GM23338 (cell line): Measurements from ENCODE around the gene TM9SF4. TPM values are rescaled to one million over a fixed set of nuclear protein-coding genes. Genes with fewer than 3 reads are reported as not detected.

Experiments
- ATAC-seq: fragments of 200-7000 bp; cut with Tn5 transposase; 3 replicates; pipeline ENCODE4 v1.9.1; 2020
- DNase-seq: peaks from one replicate; pipeline ENCODE4 v3.0.0-alpha.2; 2015; ENCODE audit warnings: low spot score
- H2AFZ ChIP-seq: fragments of 200-600 bp; sonication (generic); 2 replicates; pipeline ENCODE4 v1.8.0; 2016; ENCODE audit warnings: antibody characterized with exemption, mild to moderate bottlenecking, moderate library complexity
- H3F3A ChIP-seq: fragments of 200-600 bp; sonication (generic); replicated peaks from 2 replicates; pipeline ENCODE4 v1.8.0; 2017; ENCODE audit warnings: antibody characterized with exemption, mixed run types, low read depth
- H3K27ac ChIP-seq: fragments of 200-600 bp; sonication (generic); 2 replicates; pipeline ENCODE4 v1.6.1; 2016; ENCODE audit warnings: low read depth
- H3K27me3 ChIP-seq: fragments of 200-600 bp; sonication (generic); 2 replicates; pipeline ENCODE4 v1.8.0; 2016; ENCODE audit warnings: mild to moderate bottlenecking, mixed run types, moderate library complexity; ENCODE audit not compliant: insufficient read depth
- H3K36me3 ChIP-seq: fragments of 200-600 bp; sonication (generic); 2 replicates; pipeline ENCODE4 v1.8.0; 2016; ENCODE audit warnings: mild to moderate bottlenecking; ENCODE audit not compliant: insufficient read depth
- H3K4me1 ChIP-seq: fragments of 200-600 bp; sonication (generic); 2 replicates; pipeline ENCODE4 v1.8.0; 2016; ENCODE audit warnings: mild to moderate bottlenecking, moderate library complexity; ENCODE audit not compliant: insufficient read depth
- H3K4me2 ChIP-seq: fragments of 200-600 bp; sonication (generic); 2 replicates; pipeline ENCODE4 v1.7.1; 2017; ENCODE audit warnings: mixed run types
- H3K4me3 ChIP-seq: fragments of 200-600 bp; sonication (generic); 2 replicates; pipeline ENCODE4 v1.6.1; 2016; ENCODE audit warnings: mixed run types
- H3K79me2 ChIP-seq: fragments of 200-600 bp; sonication (generic); replicated peaks from 2 replicates; pipeline ENCODE4 v1.8.0; 2017; ENCODE audit warnings: mild to moderate bottlenecking; ENCODE audit not compliant: insufficient read depth
- H3K9me2 ChIP-seq: fragments of 200-600 bp; sonication (generic); 2 replicates; pipeline ENCODE4 v1.8.0; 2017; ENCODE audit not compliant: insufficient read depth
- H4K20me1 ChIP-seq: fragments of 200-600 bp; sonication (generic); replicated peaks from 2 replicates; pipeline ENCODE4 v1.8.0; 2017; ENCODE audit warnings: mild to moderate bottlenecking; ENCODE audit not compliant: insufficient read depth
- H3K27ac Mint-ChIP-seq: 2 replicates; pipeline ENCODE4 v1.8.0; 2020; ENCODE audit warnings: inconsistent platforms, mild to moderate bottlenecking, moderate library complexity, mixed read lengths
- H3K27me3 Mint-ChIP-seq: 3 replicates; pipeline ENCODE4 v1.8.0; 2022; ENCODE audit warnings: low read depth, mild to moderate bottlenecking, moderate library complexity, mixed read lengths, inconsistent platforms; ENCODE audit not compliant: insufficient read depth, poor library complexity
- H3K36me3 Mint-ChIP-seq: 3 replicates; pipeline ENCODE4 v1.8.0; 2021; ENCODE audit warnings: low read depth, mild to moderate bottlenecking, inconsistent platforms, moderate library complexity, mixed read lengths
- H3K4me1 Mint-ChIP-seq: 3 replicates; pipeline ENCODE4 v1.8.0; 2020; ENCODE audit warnings: mild to moderate bottlenecking, inconsistent platforms, mixed read lengths
- H3K4me3 Mint-ChIP-seq: 3 replicates; pipeline ENCODE4 v1.8.0; 2021; ENCODE audit warnings: moderate library complexity, mild to moderate bottlenecking, inconsistent platforms, mixed read lengths
- H3K9me3 Mint-ChIP-seq: 3 replicates; pipeline ENCODE4 v1.8.0; 2020; ENCODE audit warnings: moderate library complexity, mild to moderate bottlenecking, inconsistent platforms, mixed read lengths
- CREB1 ChIP-seq: fragments of 250-450 bp; sonication (Bioruptor Pico); IDR thresholded peaks from 2 replicates; pipeline ENCODE4 v1.5.0; 2020; ENCODE audit warnings: low read depth, mild to moderate bottlenecking, moderate library complexity
- CTCF ChIP-seq, 2 experiments: fragments of 200-600 bp in 1 of 2; sonication (generic) in 1 of 2; conservative IDR thresholded peaks; 2 replicates each; pipeline versions ENCODE4 v1.5.1 to v1.6.1; 2016 to 2017; ENCODE audit warnings: antibody characterized with exemption in 2 of 2, low read depth in 2 of 2, mild to moderate bottlenecking in 2 of 2, moderate library complexity in 1 of 2
- ETS1 ChIP-seq: IDR thresholded peaks from 2 replicates; pipeline ENCODE4 v1.6.1; 2016; ENCODE audit warnings: antibody characterized with exemption
- EZH2 ChIP-seq: fragments of 200-600 bp; sonication (generic); IDR thresholded peaks from one replicate; pipeline ENCODE4 v1.8.0; 2017; ENCODE audit warnings: antibody characterized with exemption, mild to moderate bottlenecking, low read depth; ENCODE audit not compliant: unreplicated experiment
- EZH2phosphoT487 ChIP-seq: fragments of 200-600 bp; sonication (generic); IDR thresholded peaks from one replicate; pipeline ENCODE4 v1.8.1; 2018; ENCODE audit warnings: antibody characterized with exemption; ENCODE audit not compliant: unreplicated experiment
- JUNB ChIP-seq: IDR thresholded peaks from one replicate; pipeline ENCODE4 v1.6.1; 2016; ENCODE audit warnings: antibody characterized with exemption; ENCODE audit not compliant: unreplicated experiment
- NANOG ChIP-seq: IDR thresholded peaks from 2 replicates; pipeline ENCODE4 v1.6.1; 2016; ENCODE audit warnings: antibody characterized with exemption, borderline replicate concordance
- POLR2AphosphoS5 ChIP-seq: IDR thresholded peaks from 2 replicates; pipeline ENCODE4 v1.6.1; 2016; ENCODE audit warnings: antibody characterized with exemption, low read depth
- REST ChIP-seq: IDR thresholded peaks from one replicate; pipeline ENCODE4 v1.6.1; 2018; ENCODE audit warnings: antibody characterized with exemption; ENCODE audit not compliant: unreplicated experiment
- STAT1 ChIP-seq: IDR thresholded peaks from one replicate; pipeline ENCODE4 v1.6.1; 2016; ENCODE audit warnings: antibody characterized with exemption; ENCODE audit not compliant: unreplicated experiment
- ZNF114 ChIP-seq: fragments of 250-450 bp; sonication (Bioruptor Pico); IDR thresholded peaks from 2 replicates; pipeline ENCODE4 v1.5.0; 2020; ENCODE audit warnings: mild to moderate bottlenecking, moderate library complexity
- ZNF331 ChIP-seq: fragments of 250-450 bp; sonication (Bioruptor Pico); IDR thresholded peaks from 2 replicates; pipeline ENCODE4 v1.5.0; 2020; ENCODE audit warnings: low read depth, mild to moderate bottlenecking, moderate library complexity
- ZNF462 ChIP-seq: fragments of 250-450 bp; sonication (Bioruptor Pico); IDR thresholded peaks from 2 replicates; pipeline ENCODE4 v1.5.0; 2020; ENCODE audit warnings: mild to moderate bottlenecking, moderate library complexity
- polyA plus RNA-seq: library from polyadenylated mRNA; unstranded; fragments of >200 nt; fragmentation: Nextera tagmentation; extraction: Ambion mirVana; gene quantifications from 2 replicates; pipeline ENCODE4 v1.2.1, GENCODE V29; 2016
- total RNA-seq: library from RNA; depleted of rRNA; stranded (reverse); fragments of >200 nt; shearing (Covaris generic); gene quantifications from 2 replicates; pipeline ENCODE4 v1.2.3, GENCODE V29; 2014

The TM9SF4 gene
- total and polyA plus RNA-seq, 2 experiments from 2014 or later, result 20.4 to 52.6 TPM

- peaks cover 77% of the 10 kb centered on the region for H3K36me3 ChIP-seq
Measured at GRCh38 chr20:32142991-32143390, 33.5 kb downstream of the TM9SF4 start.

More at GRCh38 chr20:32142991-32143390, 33.5 kb downstream of the TM9SF4 start:
- Mint-ChIP-seq H3K27me3 (peaks cover 2% of the 10 kb centered on the region), H3K36me3 (peaks cover 84% of the 10 kb centered on the region), H3K27ac (no peak overlapping the region), H3K4me1 (no peaks in the 10 kb centered on the region), H3K9me3 (no peaks in the 10 kb centered on the region; the same call in 2 of the 3 replicates), H3K4me3 (no peak overlapping the region)
- no peak overlapping the region for H3K4me3 ChIP-seq
- 0 out of 2 replicates have a peak, but pooled peaks cover 2% of the 10 kb centered on the region for H3F3A ChIP-seq
- no peak overlapping the region for H2AFZ ChIP-seq
- H3K4me2 ChIP-seq, result no peak overlapping the region
- DNase-seq (no peak), ATAC-seq (no peak)
- no peaks in the 10 kb centered on the region for H3K9me2 ChIP-seq
- peaks cover 32% of the 10 kb centered on the region for H4K20me1 ChIP-seq
- no peaks in the 10 kb centered on the region for H3K4me1 ChIP-seq
- H3K27me3 ChIP-seq, result no peaks in the 10 kb centered on the region
- TF ChIP-seq JUNB, result no peak
- TF ChIP-seq REST, result no peak
- no peak for TF ChIP-seq CTCF (conservative IDR thresholded peaks at IDR 0.05; ENCODE audit: low read depth in 2 of 2)
- no peak for TF ChIP-seq ETS1
- no peak for TF ChIP-seq CREB1 (CRISPR knock-in tag)
- TF ChIP-seq ZNF331 (CRISPR knock-in tag), result no peak
- no peak for TF ChIP-seq ZNF114 (CRISPR knock-in tag)
- TF ChIP-seq NANOG, result no peak
- no peak for TF ChIP-seq ZNF462 (CRISPR knock-in tag)
- no peak for TF ChIP-seq POLR2AphosphoS5
- no peak for TF ChIP-seq EZH2
- no peak for TF ChIP-seq STAT1
- no peak for TF ChIP-seq EZH2phosphoT487
- no peak overlapping the region for H3K27ac ChIP-seq
- H3K79me2 ChIP-seq, result no peaks in the 10 kb centered on the region
